ENCODE measurements around the gene ALG1L2. TPM values are rescaled to one million over a fixed set of nuclear protein-coding genes. Genes with fewer than 3 reads are reported as not detected.
"Not testable (repeated sequence)": the region's sequence is repeated elsewhere in the genome, so short reads cannot be mapped to it uniquely, and the experiment has no call there.

ALG1L2 gene
- total RNA-seq, 1 donor from 2014 or later: not detected

DNA sequence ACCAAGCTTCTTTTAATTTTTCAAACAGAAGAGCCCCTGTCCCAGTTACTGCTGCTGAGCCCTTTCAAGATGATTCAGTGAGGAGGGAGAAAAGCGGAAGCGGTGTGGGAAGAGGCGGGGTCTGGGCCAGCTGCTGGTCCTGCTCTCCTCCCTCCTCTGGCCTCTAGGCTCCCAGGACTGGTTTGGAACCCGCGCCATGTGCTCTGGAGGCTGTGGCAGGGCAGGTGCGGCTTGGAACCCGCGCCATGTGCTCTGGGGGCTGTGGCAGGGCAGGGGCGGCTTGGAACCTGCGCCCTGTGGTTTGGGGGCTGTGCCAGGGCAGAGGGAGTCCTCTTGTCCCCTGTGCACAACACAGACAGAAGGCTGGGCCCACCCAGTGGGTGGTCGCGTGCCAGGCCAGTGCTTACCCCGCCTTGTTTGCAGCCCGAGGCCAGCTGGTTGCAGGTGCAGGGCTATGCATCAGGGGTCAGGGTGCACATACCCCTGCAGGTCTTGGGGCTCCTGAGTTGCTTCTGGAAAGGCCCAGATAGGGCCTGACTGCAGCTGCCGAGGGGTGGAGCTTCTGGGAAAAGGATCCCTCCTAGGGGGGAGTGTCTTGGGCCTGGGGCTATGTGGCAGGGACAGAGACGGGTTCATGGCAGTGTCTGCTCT lies 12.2 kb downstream of the ALG1L2 start:
- intact Hi-C loops (cut with micrococcal nuclease): loop anchor here (10.0 kb wide), 1 partner anchor 469 kb away; no protein-coding TSS in a partner anchor

GRCh38 chr3:130094491-130094941 lies 12.9 kb downstream of the ALG1L2 start:
- intact Hi-C loops (cut with micrococcal nuclease): loop anchor here (10.0 kb wide), 1 partner anchor 470 kb away; no protein-coding TSS in a partner anchor

DNA sequence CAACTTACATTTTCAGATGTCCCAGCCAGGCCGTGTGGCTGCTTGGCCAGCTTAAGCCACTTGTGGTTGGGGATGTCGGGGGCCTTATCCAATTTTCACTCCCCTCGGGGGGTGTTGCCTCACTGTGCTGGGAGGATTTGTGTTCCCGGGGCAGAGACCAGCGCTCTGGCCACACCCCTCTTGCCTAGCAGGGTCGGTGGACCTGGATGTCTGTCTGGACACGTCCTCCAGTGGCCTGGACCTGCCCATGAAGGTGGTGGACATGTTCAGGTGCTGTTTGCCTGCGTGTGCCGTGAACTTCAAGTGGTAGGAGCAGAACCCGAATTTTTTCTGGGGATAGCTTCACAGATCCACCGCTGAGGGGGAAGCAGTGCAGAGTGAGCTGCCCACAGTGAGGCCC lies 14.2 kb downstream of the ALG1L2 start:
- intact Hi-C loops (cut with micrococcal nuclease): loop anchor here (5.0 to 10.0 kb wide), 2 partner anchors 154 to 471 kb away; no protein-coding TSS in a partner anchor

- intact Hi-C loops (cut with micrococcal nuclease): loop anchor here (5.0 to 10.0 kb wide), 2 partner anchors 155 to 472 kb away; no protein-coding TSS in a partner anchor
These were observed 15.5 kb downstream of the ALG1L2 start for GRCh38 chr3:130097096-130097495.

- intact Hi-C loops (cut with micrococcal nuclease): loop anchor here (5.0 to 10.0 kb wide), 2 partner anchors 156 to 473 kb away; no protein-coding TSS in a partner anchor
These were observed 16.3 kb downstream of the ALG1L2 start for GRCh38 chr3:130097690-130098638.

- intact Hi-C loops (cut with micrococcal nuclease): loop anchor here (5.0 to 10.0 kb wide), 2 partner anchors 157 to 474 kb away; no protein-coding TSS in a partner anchor
These were observed 17.2 kb downstream of the ALG1L2 start for GRCh38 chr3:130098639-130099385.

DNA sequence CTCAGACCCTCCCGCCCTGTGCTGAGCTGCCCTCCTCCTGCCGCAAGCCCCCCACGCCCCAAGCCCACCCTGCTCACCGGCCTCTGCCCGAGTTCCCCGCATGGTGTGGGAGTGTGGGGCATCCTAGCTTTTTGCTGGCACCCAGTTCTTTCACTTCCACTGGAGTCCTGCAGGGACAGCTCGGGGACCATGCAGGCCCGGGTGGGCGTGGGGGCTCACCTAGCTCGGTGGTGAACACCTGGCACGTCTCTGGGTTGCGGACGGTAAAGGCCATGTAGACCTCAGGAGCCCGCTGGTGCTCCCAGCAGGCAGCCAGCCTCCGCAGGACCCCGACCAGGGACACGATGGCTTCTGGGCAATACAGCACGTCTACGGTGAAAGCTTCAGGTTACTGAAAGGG lies 20.9 kb downstream of the ALG1L2 start:
- intact Hi-C loops (cut with micrococcal nuclease): not testable (repeated sequence)

DNA sequence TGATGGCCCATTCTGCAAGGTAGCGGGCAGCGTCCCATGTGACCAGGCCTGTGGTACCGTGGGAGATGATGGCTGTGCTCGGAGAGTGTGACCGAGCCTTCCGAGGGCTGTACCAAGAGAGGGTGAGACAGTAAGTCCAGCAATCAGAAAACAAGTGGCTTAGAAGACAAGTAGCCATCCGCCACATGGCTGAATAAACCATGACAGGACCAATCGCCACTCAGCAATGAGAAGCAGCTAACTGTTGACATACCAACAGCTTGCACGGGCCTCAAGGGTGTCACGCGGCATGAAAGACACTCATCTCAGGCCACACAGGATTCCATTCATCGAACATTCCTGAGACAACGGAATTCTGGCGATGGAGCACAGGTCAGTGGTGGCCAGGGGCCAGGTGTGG lies 22.6 kb downstream of the ALG1L2 start:
- intact Hi-C loops (cut with micrococcal nuclease): not testable (repeated sequence)

DNA sequence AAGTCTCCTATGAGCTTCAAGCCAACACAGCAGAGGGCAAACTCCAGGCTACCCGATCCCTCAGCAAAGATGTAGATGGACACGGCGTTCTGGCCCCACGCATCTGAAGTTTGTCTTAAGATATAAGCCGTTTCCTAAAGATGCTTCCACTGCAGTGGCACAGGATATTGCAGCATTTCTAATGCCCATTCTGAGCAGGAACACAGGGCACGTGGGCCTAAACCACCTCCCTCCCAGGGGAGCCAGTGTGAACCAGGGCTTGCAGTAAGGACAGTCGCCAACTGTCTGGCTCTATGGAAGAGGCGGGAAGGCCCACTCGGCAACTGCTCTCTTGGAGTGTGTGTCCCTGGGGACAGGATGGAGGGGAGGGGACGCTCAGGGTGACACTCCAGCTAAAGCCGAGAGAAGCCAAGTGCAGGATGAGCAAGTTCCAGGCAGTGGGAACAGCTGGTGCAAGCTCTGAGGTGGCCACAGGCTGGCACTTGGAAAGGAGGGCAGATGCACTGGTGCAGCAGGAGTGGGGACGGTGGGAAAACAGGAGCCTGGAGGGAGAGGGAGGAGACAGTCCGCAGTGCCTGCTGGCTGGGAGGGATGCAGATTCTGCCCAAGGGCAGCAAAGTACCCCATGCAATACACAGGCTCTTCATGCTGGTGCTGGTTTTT lies 25.8 kb downstream of the ALG1L2 start:
- intact Hi-C loops (cut with micrococcal nuclease): not testable (repeated sequence)

DNA sequence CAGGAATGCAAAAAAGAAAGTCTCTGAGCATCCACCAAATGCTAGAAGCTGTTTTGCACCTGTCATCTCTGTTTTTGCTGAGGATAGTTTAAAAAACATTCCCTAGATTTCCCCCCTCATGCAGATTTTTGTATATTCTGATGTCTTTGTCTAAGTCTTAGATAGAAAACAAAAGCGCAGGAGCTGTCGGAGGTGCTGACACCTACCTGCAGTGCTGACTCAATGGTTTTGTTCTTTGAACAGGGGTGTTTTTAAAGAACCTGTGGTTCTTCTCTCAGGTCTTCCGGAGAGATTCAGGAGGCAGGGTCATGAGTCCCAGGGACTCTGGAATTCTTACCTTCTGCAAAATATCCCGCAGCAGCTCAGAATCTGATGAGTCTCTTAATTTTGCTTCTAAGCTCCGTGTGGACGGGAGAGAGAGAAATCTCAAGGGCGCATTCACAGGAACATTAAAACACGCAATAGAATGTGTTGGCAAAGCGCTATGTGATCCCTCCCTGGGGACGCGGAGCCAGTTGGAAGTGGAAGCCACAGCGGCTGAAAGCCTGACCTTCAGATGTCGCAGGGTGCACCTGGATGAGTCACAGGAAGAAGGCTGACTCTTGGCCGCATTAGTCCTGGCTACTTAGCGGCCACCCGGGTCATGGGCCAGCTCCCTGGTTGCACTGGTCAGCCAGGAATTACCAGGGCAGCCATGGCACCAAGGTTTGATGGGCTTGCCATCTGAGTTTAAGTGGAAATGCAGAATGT lies 27.4 kb downstream of the ALG1L2 start:
- intact Hi-C loops (cut with micrococcal nuclease): not testable (repeated sequence)

- intact Hi-C loops (cut with micrococcal nuclease): loop anchor here (2.0 to 10.0 kb wide), 6 partner anchors 483 to 1956 kb away; partner anchors contain the start of genes ATP2C1, EEFSEC, IFT122 and PIK3R4
These were observed 28.9 kb downstream of the ALG1L2 start for GRCh38 chr3:130110386-130111169.

GRCh38 chr3:130111185-130111864 lies 29.7 kb downstream of the ALG1L2 start:
- intact Hi-C loops (cut with micrococcal nuclease): loop anchor here (2.0 to 10.0 kb wide), 6 partner anchors 484 to 1957 kb away; partner anchors contain the start of genes ATP2C1, EEFSEC, IFT122 and PIK3R4

- intact Hi-C loops (cut with micrococcal nuclease): loop anchor here (2.0 to 10.0 kb wide), 7 partner anchors 219 to 1957 kb away; partner anchors contain the start of genes ATP2C1, EEFSEC, IFT122 and PIK3R4
These were observed 30.5 kb downstream of the ALG1L2 start for GRCh38 chr3:130111865-130112747.

DNA sequence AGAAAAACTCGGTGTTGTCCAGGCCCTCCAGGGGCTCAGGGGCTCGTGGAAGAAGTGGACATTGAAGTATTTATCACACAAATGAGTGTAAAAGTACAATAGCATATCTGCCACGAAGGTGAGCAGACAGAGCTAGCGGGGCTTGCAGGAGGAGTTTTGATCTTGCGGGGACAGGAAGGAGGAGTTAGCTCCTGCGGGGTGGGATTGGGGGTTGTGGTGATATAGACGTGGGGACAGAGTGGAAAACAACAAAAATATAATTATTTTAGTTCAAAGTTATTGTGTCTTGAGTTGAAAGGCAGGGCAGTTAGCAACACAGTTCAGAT lies 31.1 kb downstream of the ALG1L2 start:
- intact Hi-C loops (cut with micrococcal nuclease): loop anchor here (2.0 to 10.0 kb wide), 5 partner anchors 220 to 1958 kb away; partner anchors contain the start of genes ATP2C1, EEFSEC, RAB43 and TMCC1

DNA sequence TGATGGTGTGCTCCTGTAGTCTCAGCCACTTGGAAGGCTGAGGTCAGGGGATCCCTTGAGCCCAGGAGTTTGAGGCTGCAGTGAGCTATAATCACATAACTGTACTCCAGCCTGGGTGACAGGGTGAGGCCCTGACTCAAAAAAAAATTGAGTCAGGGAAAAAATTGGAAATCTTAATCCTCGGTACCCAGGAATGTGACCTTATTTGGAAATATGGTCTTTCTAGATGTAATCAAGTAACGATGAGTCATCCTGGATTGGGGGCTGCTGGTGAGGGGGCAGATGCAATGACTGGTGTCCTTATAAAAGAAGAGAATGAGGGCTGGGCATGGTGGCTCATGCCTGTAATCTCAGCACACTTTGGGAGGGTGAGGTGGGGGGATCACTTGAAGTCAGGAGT lies 33.8 kb downstream of the ALG1L2 start:
- intact Hi-C loops (cut with micrococcal nuclease): loop anchor here (10.0 kb wide), 1 partner anchor 1961 kb away; the partner anchor contains the start of gene EEFSEC

- intact Hi-C loops (cut with micrococcal nuclease): loop anchor here (10.0 kb wide), 1 partner anchor 1963 kb away; the partner anchor contains the start of gene EEFSEC
These were observed 36.3 kb downstream of the ALG1L2 start for GRCh38 chr3:130117933-130118332.

DNA sequence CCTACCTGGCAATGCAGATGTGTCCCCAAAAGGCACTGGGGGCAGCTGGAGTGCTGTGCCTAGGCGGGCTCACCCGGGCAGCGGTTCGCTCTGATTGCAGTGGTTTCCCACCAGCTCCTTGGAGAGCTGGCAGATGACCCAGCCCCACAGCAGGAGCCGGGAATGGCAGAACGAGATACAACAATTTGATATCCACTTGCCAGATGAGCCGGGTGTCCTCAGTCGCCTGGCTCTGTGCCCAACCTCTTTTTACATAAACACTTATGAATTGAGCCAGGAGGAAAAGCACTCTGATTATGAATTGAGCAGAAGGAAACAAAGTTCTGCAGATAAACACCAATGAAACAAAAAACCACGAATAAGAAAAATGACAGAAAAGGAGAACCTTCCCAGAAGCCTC lies 38.2 kb downstream of the ALG1L2 start:
- intact Hi-C loops (cut with micrococcal nuclease): loop anchor here (10.0 kb wide), 1 partner anchor 1965 kb away; the partner anchor contains the start of gene EEFSEC

All from T-helper 2 cell treated with Interferon-gamma antibody and Interleukin-4, amounts not matched to agents 100 ng/mL and 5 ng/mL, for 36 hours (primary cell).